ENCODE measurements around the gene EFCAB6. TPM values are rescaled to one million over a fixed set of nuclear protein-coding genes. Genes with fewer than 3 reads are reported as not detected.

EFCAB6 gene
- total RNA-seq, 1 donor from 2014 or later, result 8.6 TPM

DNA sequence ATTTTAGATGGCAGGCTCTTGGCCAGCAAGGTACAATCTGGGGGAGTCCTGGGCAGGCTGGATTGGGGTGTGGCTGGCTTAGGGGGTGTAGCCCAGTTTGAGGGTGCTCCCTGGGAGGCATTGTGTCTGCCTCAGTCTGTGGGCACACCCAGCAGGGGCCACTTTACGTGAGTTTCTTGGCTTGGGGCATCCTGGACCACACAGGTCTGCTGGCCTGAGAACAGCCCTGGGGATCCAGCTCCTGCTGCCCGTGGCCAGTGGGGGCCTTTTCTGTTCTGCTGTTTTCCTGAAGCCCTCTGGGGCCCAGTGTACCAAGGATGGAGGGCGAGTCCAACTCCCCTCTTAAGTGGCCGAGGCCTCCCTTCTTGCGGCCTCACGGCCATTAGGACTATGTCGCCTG, 328.4 kb downstream of the EFCAB6 start:
- H3K27ac ChIP-seq, result no peak overlapping the region
- no peaks in the 10 kb centered on the region for H3K27me3 ChIP-seq
- no peak overlapping the region for H3K4me3 ChIP-seq
- intact Hi-C loops (cut with DNase I), result no loop called here
- TF ChIP-seq, protein P1, sequence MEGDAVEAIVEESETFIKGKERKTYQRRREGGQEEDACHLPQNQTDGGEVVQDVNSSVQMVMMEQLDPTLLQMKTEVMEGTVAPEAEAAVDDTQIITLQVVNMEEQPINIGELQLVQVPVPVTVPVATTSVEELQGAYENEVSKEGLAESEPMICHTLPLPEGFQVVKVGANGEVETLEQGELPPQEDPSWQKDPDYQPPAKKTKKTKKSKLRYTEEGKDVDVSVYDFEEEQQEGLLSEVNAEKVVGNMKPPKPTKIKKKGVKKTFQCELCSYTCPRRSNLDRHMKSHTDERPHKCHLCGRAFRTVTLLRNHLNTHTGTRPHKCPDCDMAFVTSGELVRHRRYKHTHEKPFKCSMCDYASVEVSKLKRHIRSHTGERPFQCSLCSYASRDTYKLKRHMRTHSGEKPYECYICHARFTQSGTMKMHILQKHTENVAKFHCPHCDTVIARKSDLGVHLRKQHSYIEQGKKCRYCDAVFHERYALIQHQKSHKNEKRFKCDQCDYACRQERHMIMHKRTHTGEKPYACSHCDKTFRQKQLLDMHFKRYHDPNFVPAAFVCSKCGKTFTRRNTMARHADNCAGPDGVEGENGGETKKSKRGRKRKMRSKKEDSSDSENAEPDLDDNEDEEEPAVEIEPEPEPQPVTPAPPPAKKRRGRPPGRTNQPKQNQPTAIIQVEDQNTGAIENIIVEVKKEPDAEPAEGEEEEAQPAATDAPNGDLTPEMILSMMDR (IDR thresholded peaks at IDR 0.05), result no peak
- H3K4me1 ChIP-seq, result no peaks in the 10 kb centered on the region
- no peaks in the 10 kb centered on the region for H3K9me3 ChIP-seq
- H3K36me3 ChIP-seq, result no peaks in the 10 kb centered on the region
- DNase-seq (ENCODE audit: low spot score in 2 of 2), result no peak

DNA sequence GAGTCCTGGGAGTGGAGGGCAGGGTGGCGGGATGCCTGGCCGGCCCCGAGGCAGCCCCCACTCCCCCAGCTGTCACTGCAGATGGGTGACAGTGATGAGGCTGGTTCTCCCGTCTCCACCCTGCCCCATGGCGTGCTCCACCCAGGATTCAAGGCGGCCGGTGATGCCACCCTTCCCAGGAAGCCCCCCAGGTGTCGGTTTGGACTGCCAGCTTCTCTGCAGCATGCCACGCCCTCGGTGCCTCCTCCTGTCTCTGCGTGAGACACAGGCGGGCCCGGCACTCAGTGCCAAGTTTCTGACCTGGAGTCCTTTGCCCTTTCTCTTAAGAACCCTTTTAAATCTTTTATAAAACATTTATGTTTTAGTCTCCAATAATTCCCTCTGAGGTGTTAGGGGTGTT, 328.8 kb downstream of the EFCAB6 start:
- H3K9me3 ChIP-seq, result no peaks in the 10 kb centered on the region
- no peaks in the 10 kb centered on the region for H3K36me3 ChIP-seq
- no peak for DNase-seq (ENCODE audit: low spot score in 2 of 2)
- TF ChIP-seq, protein P1 (IDR thresholded peaks at IDR 0.05), result no peak
- H3K4me1 ChIP-seq, result no peaks in the 10 kb centered on the region
- no peaks in the 10 kb centered on the region for H3K27me3 ChIP-seq
- H3K27ac ChIP-seq, result no peak overlapping the region
- H3K4me3 ChIP-seq, result no peak overlapping the region
- intact Hi-C loops (cut with DNase I), result no loop called here

DNA sequence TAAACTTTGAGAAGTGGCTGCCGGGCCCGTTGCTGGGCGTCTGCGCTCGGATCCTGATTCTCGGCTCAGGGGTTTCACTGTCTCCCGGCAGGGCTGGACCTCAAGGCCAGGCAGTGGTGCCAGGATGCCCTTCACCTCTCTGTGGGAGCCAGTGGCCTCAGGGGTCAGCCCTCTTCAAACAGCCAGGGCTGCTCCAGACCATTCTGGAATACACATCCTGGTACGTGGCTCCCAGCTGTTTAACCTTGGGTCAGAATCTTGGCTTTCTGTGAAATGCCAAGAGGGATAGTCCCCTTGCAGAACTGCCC, 329.8 kb downstream of the EFCAB6 start:
- Histone ChIP-seq H3K27ac (no peak overlapping the region), H3K4me3 (no peak overlapping the region), H3K27me3 (no peaks in the 10 kb centered on the region), H3K4me1 (no peaks in the 10 kb centered on the region), H3K36me3 (no peaks in the 10 kb centered on the region), H3K9me3 (no peaks in the 10 kb centered on the region)
- intact Hi-C loops (cut with DNase I), result no loop called here
- TF ChIP-seq, protein P1 (IDR thresholded peaks at IDR 0.05), result no peak
- no peak for DNase-seq (ENCODE audit: low spot score in 2 of 2)

DNA sequence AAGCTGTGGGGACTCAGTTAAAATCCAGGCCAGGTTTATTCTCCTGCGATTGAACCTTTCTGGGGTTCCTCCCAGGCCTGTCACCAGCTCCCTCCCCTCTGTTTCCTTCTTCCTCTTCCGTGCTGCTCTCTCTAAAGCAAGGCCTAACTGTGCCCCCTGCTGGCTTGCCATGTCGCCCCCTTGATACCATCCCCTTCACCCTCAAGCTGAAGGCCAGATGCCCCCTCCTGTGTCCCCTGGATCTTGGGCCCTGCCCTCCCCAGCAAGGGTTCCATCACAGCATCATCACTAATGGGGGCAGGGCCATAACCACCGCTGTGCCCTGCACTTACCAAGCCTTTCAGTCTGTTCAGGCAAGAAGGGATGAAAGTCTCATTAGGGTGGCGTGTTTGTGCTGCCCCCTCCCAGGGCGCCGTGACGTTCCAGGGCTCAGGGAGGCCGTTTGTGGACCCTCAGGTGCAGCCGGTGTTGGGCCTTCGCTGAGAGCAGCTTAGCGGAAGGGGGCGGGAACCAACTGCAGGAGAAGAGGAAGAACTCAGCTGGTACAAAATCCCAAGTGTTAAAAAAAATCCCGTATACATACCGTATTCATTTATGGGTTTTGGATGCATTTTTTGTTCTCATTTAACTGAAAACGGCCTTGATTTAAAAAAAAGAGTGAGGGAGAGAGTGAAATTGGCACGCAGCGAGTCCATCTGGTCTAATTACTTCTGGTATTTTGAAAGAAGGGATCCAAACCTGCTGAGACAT, 330.4 kb downstream of the EFCAB6 start:
- intact Hi-C loops (cut with DNase I), result no loop called here
- DNase-seq (ENCODE audit: low spot score in 2 of 2), result no peak
- TF ChIP-seq, protein P1 (IDR thresholded peaks at IDR 0.05), result no peak
- Histone ChIP-seq H3K9me3 (no peaks in the 10 kb centered on the region), H3K27ac (no peak overlapping the region), H3K4me3 (no peak overlapping the region), H3K27me3 (no peaks in the 10 kb centered on the region), H3K36me3 (no peaks in the 10 kb centered on the region), H3K4me1 (no peaks in the 10 kb centered on the region)

DNA sequence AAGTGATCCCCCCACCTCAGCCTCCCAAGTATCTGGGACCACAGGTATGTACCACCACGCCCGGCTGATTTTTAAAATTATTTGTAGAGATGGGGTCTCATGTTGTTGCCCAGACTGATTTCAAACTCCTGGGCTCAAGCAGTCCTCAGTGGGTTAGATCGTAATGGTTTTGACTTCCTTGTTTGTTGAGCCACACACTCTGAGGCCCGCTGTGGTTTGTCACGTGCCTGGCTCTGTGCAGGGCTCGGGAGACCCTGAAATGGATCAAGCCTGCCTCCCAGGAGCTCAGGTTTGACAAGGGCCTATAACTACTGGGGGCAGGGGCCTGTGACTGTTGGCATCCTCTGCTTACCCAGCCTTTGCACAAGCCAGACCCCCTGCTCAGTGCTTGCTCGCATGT, 332.1 kb downstream of the EFCAB6 start:
- DNase-seq (ENCODE audit: low spot score in 2 of 2), result no peak
- Histone ChIP-seq H3K4me3 (no peak overlapping the region), H3K36me3 (no peaks in the 10 kb centered on the region), H3K9me3 (no peaks in the 10 kb centered on the region), H3K27ac (no peak overlapping the region), H3K4me1 (no peaks in the 10 kb centered on the region), H3K27me3 (no peaks in the 10 kb centered on the region)
- intact Hi-C loops (cut with DNase I), result no loop called here
- TF ChIP-seq, protein P1 (IDR thresholded peaks at IDR 0.05), result no peak
